ENCODE data around the gene RNU6-1.

RNU6-1 gene

GRCh38 chr15:67834581-67835296 lies 5.1 kb downstream of the RNU6-1 start:
- no peak for DNase-seq (ENCODE audit: low read depth in 2 of 3, low spot score in 2 of 3)

- DNase-seq (ENCODE audit: low read depth in 2 of 3, low spot score in 2 of 3) = no peak
These were observed 5.9 kb downstream of the RNU6-1 start for GRCh38 chr15:67833710-67834511.

GRCh38 chr15:67832897-67833709 lies 6.7 kb downstream of the RNU6-1 start:
- no peak for DNase-seq (ENCODE audit: low read depth in 2 of 3, low spot score in 2 of 3)

GRCh38 chr15:67832031-67832551 lies 7.8 kb downstream of the RNU6-1 start:
- no peak for DNase-seq (ENCODE audit: low read depth in 2 of 3, low spot score in 2 of 3)

- no peak for DNase-seq (ENCODE audit: low read depth in 2 of 3, low spot score in 2 of 3)
These were observed 8.5 kb downstream of the RNU6-1 start for GRCh38 chr15:67831363-67831762.

- DNase-seq (ENCODE audit: low read depth in 2 of 3, low spot score in 2 of 3) = no peak
These were observed 10.0 kb downstream of the RNU6-1 start for GRCh38 chr15:67829647-67830504.

- DNase-seq (ENCODE audit: low read depth in 2 of 3, low spot score in 2 of 3) = no peak
These were observed 10.7 kb downstream of the RNU6-1 start for GRCh38 chr15:67828969-67829646.

GRCh38 chr15:67828278-67828968 lies 11.4 kb downstream of the RNU6-1 start:
- DNase-seq (ENCODE audit: low read depth in 2 of 3, low spot score in 2 of 3) = no peak

GRCh38 chr15:67827562-67828277 lies 12.1 kb downstream of the RNU6-1 start:
- DNase-seq (ENCODE audit: low read depth in 2 of 3, low spot score in 2 of 3) = no peak

- no peak for DNase-seq (ENCODE audit: low read depth in 2 of 3, low spot score in 2 of 3)
These were observed 12.9 kb downstream of the RNU6-1 start for GRCh38 chr15:67826717-67827561.

GRCh38 chr15:67825881-67826716 lies 13.7 kb downstream of the RNU6-1 start:
- DNase-seq (ENCODE audit: low read depth in 2 of 3, low spot score in 2 of 3) = no peak

- DNase-seq (ENCODE audit: low read depth in 2 of 3, low spot score in 2 of 3) = no peak
These were observed 14.6 kb downstream of the RNU6-1 start, which contains the start of gene SKOR1 for GRCh38 chr15:67824976-67825880. SKOR1 (plus strand) TSS chr15:67825509; CDS start chr15:67825603, 94 bp downstream.

GRCh38 chr15:67824197-67824968 lies 15.5 kb downstream of the RNU6-1 start:
- DNase-seq (ENCODE audit: low read depth in 2 of 3, low spot score in 2 of 3) = no peak

- no peak for DNase-seq (ENCODE audit: low read depth in 2 of 3, low spot score in 2 of 3)
These were observed 16.3 kb downstream of the RNU6-1 start for GRCh38 chr15:67823314-67824196.

Measured in activated CD8-positive, alpha-beta memory T cell treated with anti-CD3 and anti-CD28 coated beads for 48 hours (primary cell).